HTR-8/SVneo (cell line): Measurements from ENCODE around the gene PAFAH1B1.
"Not testable (repeated sequence)": the region's sequence is repeated elsewhere in the genome, so short reads cannot be mapped to it uniquely, and the experiment has no call there.

ENCODE experiments used
- DNase-seq: peaks from one replicate; pipeline ENCODE4 v3.0.0; 2011; ENCODE audit warnings: low spot score, mixed read lengths; ENCODE audit not compliant: insufficient read length
- FAIRE-seq: peaks from 2 replicates; lab custom pipeline; 2011; peaks lifted over from hg19 to GRCh38; lab: Jason Lieb, UNC

The PAFAH1B1 gene

GRCh38 chr17:2593821-2594721 lies 617 bp downstream of the PAFAH1B1 start:
- peak; percentile 51 for DNase-seq
- FAIRE-seq, result no peak

- no peak for DNase-seq
- no peak for FAIRE-seq
Observed at GRCh38 chr17:2594722-2595599, 1.5 kb downstream of the PAFAH1B1 start.

GRCh38 chr17:2595716-2596115 lies 2.3 kb downstream of the PAFAH1B1 start:
- FAIRE-seq, result no peak
- no peak for DNase-seq

GRCh38 chr17:2598166-2598565 lies 4.7 kb downstream of the PAFAH1B1 start:
- DNase-seq (no peak), FAIRE-seq (no peak)

- FAIRE-seq (no peak), DNase-seq (no peak)
Observed at GRCh38 chr17:2602597-2603017, 9.2 kb downstream of the PAFAH1B1 start.

GRCh38 chr17:2608350-2608913 lies 15.0 kb downstream of the PAFAH1B1 start:
- FAIRE-seq (no peak), DNase-seq (no peak)

- FAIRE-seq (no peak), DNase-seq (no peak)
Observed at GRCh38 chr17:2609091-2609490, 15.6 kb downstream of the PAFAH1B1 start.

GRCh38 chr17:2610195-2611175 lies 17.0 kb downstream of the PAFAH1B1 start:
- DNase-seq (no peak), FAIRE-seq (no peak)

- DNase-seq, result no peak
- FAIRE-seq, result peak; percentile 26
Observed at GRCh38 chr17:2611627-2612026, 18.2 kb downstream of the PAFAH1B1 start.

GRCh38 chr17:2612630-2613029 lies 19.2 kb downstream of the PAFAH1B1 start:
- no peak for DNase-seq
- FAIRE-seq, result no peak

GRCh38 chr17:2613089-2613808 lies 19.8 kb downstream of the PAFAH1B1 start:
- DNase-seq, result no peak
- FAIRE-seq, result no peak

- no peak for DNase-seq
- no peak for FAIRE-seq
Observed at GRCh38 chr17:2615882-2616281, 22.4 kb downstream of the PAFAH1B1 start.

- no peak for DNase-seq
- FAIRE-seq, result no peak
Observed at GRCh38 chr17:2621241-2621640, 27.8 kb downstream of the PAFAH1B1 start.

- not testable (repeated sequence) for DNase-seq, FAIRE-seq
Observed at GRCh38 chr17:2621951-2622405, 28.5 kb downstream of the PAFAH1B1 start.

GRCh38 chr17:2622721-2623301 lies 29.4 kb downstream of the PAFAH1B1 start:
- DNase-seq, FAIRE-seq: not testable (repeated sequence)

GRCh38 chr17:2624292-2624731 lies 30.9 kb downstream of the PAFAH1B1 start:
- DNase-seq (no peak), FAIRE-seq (no peak)

- FAIRE-seq, result not testable (repeated sequence)
Observed at GRCh38 chr17:2626626-2627219, 33.3 kb downstream of the PAFAH1B1 start.

GRCh38 chr17:2628922-2629321 lies 35.5 kb downstream of the PAFAH1B1 start:
- not testable (repeated sequence) for FAIRE-seq, DNase-seq

More at GRCh38 chr17:2626626-2627219, 33.3 kb downstream of the PAFAH1B1 start:
- DNase-seq, result not testable (repeated sequence)
